ENCODE data around the gene PARD6B.

PARD6B gene

DNA sequence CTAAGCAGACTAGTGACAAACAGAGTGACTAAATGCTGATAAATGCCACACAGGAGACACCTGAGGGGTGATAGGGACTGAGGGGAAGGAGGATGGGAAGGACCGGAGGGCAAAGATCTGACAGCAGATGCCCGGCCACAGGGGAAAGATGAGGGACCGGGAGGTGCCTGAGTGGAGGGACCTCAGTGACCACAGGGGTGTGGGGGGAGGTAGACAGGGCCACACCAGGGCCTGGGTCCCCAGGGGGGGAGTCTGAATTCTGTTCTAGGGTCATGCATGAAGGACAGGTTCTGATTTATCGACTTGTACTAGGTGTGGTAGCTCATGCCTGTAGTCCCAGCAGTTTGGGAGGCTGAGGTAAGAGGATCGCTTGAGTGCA is 70.4 kb downstream of the PARD6B start:
- DNase-seq, result no peak

DNA sequence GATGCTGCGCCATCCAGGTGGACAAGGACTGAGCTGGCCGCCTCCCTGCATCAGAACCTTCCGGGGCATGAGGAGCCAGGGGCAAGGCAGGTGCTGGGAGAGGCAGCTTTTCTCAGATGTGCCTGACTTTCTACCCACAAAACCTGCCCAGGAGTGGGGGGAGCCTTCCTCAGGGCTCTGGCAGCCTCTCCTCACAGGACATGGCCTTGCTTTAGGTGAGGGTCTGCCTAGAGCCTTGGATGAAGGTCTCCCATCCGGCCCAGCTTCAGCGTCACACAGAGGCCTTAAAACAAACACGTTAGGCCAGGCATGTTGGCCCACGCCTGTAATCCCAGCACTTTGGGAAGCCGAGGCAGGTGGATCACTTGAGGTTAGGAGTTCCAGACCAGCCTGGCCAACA is 70.9 kb downstream of the PARD6B start:
- no peak for DNase-seq

DNA sequence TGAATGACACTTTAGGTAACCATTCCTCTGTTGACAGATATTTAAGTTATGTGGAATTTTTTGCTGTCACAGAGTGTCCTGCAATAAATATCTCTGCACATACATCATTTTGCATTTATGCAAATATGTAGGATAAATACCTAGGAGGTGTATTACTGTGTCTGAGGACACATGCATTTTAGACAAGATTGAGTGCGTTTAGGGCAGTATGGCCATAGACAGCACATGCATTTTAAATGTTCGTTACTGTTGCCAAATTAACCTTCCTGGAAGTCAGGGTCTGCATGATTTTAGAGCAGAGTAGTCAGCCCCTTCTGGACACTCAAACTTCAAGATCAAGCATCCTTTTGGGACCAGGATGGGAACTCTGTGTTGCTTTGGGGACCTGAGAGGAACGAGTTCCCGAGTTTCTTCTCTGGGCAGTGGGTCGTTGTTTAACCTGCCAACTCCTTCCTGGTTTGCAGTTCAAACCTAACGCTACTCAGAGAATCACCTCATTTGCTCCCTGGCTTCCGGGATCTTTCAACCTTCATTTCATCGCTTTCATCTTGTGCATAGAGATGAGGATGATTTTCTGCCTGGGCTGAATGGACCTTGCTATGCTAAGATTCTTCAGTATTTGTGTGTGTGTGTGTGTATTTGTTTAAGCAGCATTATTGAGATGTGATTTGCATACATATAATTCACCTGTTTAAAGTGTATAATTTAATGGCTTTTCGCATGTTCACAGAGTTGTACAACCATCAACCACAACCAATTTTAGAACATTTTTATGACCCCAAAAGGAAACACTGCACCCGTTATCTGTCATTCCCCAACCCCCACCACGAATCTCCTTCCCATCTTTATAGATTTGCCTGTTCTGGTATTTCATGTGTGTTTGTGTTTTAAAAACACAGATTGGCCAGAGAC is 73.3 kb downstream of the PARD6B start:
- no peak for DNase-seq

DNA sequence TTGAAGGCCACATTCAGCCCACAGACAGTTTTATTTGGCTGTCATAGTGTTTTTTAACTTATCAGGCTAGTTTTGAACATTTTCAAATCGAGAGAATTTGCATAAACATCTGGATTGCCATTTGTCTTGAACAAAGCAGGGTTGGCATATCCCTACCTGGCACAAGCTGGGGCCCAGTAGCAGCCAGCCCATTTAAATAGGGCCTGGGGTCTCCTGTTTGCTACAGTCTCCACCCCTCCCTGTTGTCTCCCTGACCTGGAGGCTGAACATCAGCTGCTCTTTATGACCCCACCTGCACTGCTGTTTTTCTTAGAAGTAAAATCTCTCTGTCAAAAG is 73.9 kb downstream of the PARD6B start:
- DNase-seq, result no peak

DNA sequence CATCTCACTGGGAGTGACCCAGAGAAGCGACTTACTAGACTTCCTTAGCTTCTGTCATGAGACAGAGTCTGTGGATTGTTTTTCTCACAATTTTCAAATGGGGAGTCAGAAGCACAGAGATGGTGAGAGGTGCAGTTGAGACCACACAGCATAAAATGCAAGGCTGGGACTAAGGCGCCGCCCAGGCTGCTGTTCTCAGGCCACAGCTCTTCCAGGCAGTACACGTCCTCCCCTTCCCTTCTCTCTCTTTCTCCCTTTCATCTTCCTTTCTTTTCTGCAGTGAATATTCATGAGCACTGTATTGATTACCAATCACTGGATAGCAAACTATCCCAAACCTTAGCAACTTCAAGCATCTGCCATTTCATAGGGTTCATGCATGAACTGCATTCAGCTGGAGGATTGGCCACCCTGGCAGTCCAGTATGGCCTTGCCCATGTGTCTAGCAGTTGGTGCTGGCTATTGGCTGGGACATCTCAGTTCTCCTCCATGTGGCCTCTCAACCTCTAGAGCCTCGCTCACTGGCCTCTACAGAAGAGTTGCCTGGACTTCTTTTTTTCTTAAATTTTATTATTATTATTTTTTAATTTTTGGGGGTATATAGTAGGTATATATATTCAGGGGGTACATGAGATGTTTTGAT is 74.9 kb downstream of the PARD6B start:
- no peak for DNase-seq

All from T-helper 9 cell (primary cell).